Activated T-helper 17 cell treated with anti-CD3 and anti-CD28 coated beads, Interleukin-2, amount 50 U/mL, for 72 hours (primary cell): ENCODE measurements around the gene PDE3A. TPM values are rescaled to one million over a fixed set of nuclear protein-coding genes. Genes with fewer than 3 reads are reported as not detected.

Experiments used
- ATAC-seq: fragments of 150-1000 bp; cut with Tn5 transposase; replicated peaks from 2 replicates; pipeline ENCODE4 v1.10.0; 2021; ENCODE audit warnings: mild to moderate bottlenecking, moderate library complexity
- H3K27ac Mint-ChIP-seq: one replicate; pipeline ENCODE4 v1.8.0; 2022; ENCODE audit warnings: mixed read lengths
- H3K27me3 Mint-ChIP-seq: one replicate; pipeline ENCODE4 v1.8.0; 2022; ENCODE audit warnings: mixed read lengths
- H3K36me3 Mint-ChIP-seq: one replicate; pipeline ENCODE4 v1.8.0; 2022; ENCODE audit warnings: low read depth, mild to moderate bottlenecking, mixed read lengths
- H3K4me1 Mint-ChIP-seq: one replicate; pipeline ENCODE4 v1.8.0; 2022; ENCODE audit warnings: mixed read lengths
- H3K4me3 Mint-ChIP-seq: one replicate; pipeline ENCODE4 v1.8.0; 2022; ENCODE audit warnings: mild to moderate bottlenecking, mixed read lengths
- H3K9me3 Mint-ChIP-seq: one replicate; pipeline ENCODE4 v1.8.0; 2022; ENCODE audit warnings: mixed read lengths
- total RNA-seq, 2 donors: library from RNA; stranded (reverse); gene quantifications; one replicate each; pipeline ENCODE4 v1.2.3, GENCODE V29; 2022

The PDE3A gene
- total RNA-seq, 2 donors from 2014 or later, result not detected

GRCh38 chr12:20446836-20447235, 78.5 kb downstream of the PDE3A start:
- no peaks in the 10 kb centered on the region for H3K4me1 Mint-ChIP-seq
- no peaks in the 10 kb centered on the region for H3K36me3 Mint-ChIP-seq
- H3K4me3 Mint-ChIP-seq, result no peak overlapping the region
- no peak overlapping the region for H3K27ac Mint-ChIP-seq
- ATAC-seq, result no peak
- H3K27me3 Mint-ChIP-seq, result peaks cover 10% of the 10 kb centered on the region
- no peaks in the 10 kb centered on the region for H3K9me3 Mint-ChIP-seq

GRCh38 chr12:20448781-20449180, 80.4 kb downstream of the PDE3A start:
- ATAC-seq, result no peak
- no peaks in the 10 kb centered on the region for H3K9me3 Mint-ChIP-seq
- H3K27ac Mint-ChIP-seq, result no peak overlapping the region
- H3K4me1 Mint-ChIP-seq, result no peaks in the 10 kb centered on the region
- no peak overlapping the region for H3K4me3 Mint-ChIP-seq
- peaks cover 8% of the 10 kb centered on the region for H3K27me3 Mint-ChIP-seq
- H3K36me3 Mint-ChIP-seq, result no peaks in the 10 kb centered on the region

GRCh38 chr12:20450591-20451180, 82.3 kb downstream of the PDE3A start:
- Mint-ChIP-seq H3K4me3 (no peak overlapping the region), H3K9me3 (no peaks in the 10 kb centered on the region), H3K36me3 (no peaks in the 10 kb centered on the region), H3K27me3 (peaks cover 12% of the 10 kb centered on the region), H3K27ac (no peak overlapping the region), H3K4me1 (no peaks in the 10 kb centered on the region)
- no peak for ATAC-seq

- H3K4me1 Mint-ChIP-seq, result no peaks in the 10 kb centered on the region
- no peaks in the 10 kb centered on the region for H3K36me3 Mint-ChIP-seq
- peaks cover 10% of the 10 kb centered on the region for H3K27me3 Mint-ChIP-seq
- no peaks in the 10 kb centered on the region for H3K9me3 Mint-ChIP-seq
- no peak overlapping the region for H3K4me3 Mint-ChIP-seq
- H3K27ac Mint-ChIP-seq, result no peak overlapping the region
- ATAC-seq, result no peak
These were observed 83.4 kb downstream of the PDE3A start for GRCh38 chr12:20451761-20452160.

GRCh38 chr12:20452496-20453010, 84.2 kb downstream of the PDE3A start:
- no peaks in the 10 kb centered on the region for H3K36me3 Mint-ChIP-seq
- no peak overlapping the region for H3K4me3 Mint-ChIP-seq
- ATAC-seq, result no peak
- no peaks in the 10 kb centered on the region for H3K9me3 Mint-ChIP-seq
- H3K4me1 Mint-ChIP-seq, result no peaks in the 10 kb centered on the region
- peaks cover 7% of the 10 kb centered on the region for H3K27me3 Mint-ChIP-seq
- no peak overlapping the region for H3K27ac Mint-ChIP-seq

- H3K36me3 Mint-ChIP-seq, result no peaks in the 10 kb centered on the region
- no peak for ATAC-seq
- no peak overlapping the region for H3K4me3 Mint-ChIP-seq
- peaks cover 4% of the 10 kb centered on the region for H3K27me3 Mint-ChIP-seq
- no peaks in the 10 kb centered on the region for H3K9me3 Mint-ChIP-seq
- H3K27ac Mint-ChIP-seq, result no peak overlapping the region
- no peaks in the 10 kb centered on the region for H3K4me1 Mint-ChIP-seq
These were observed 85.5 kb downstream of the PDE3A start for GRCh38 chr12:20453756-20454310.

- Mint-ChIP-seq H3K9me3 (no peaks in the 10 kb centered on the region), H3K36me3 (no peaks in the 10 kb centered on the region), H3K27me3 (peaks cover 4% of the 10 kb centered on the region), H3K27ac (no peak overlapping the region), H3K4me3 (no peak overlapping the region), H3K4me1 (no peaks in the 10 kb centered on the region)
- ATAC-seq, result no peak
These were observed 86.8 kb downstream of the PDE3A start for GRCh38 chr12:20455001-20455706.

GRCh38 chr12:20457582-20457981, 89.2 kb downstream of the PDE3A start:
- no peak overlapping the region for H3K27ac Mint-ChIP-seq
- no peaks in the 10 kb centered on the region for H3K4me1 Mint-ChIP-seq
- no peak overlapping the region for H3K4me3 Mint-ChIP-seq
- H3K36me3 Mint-ChIP-seq, result no peaks in the 10 kb centered on the region
- peaks cover 4% of the 10 kb centered on the region for H3K27me3 Mint-ChIP-seq
- no peaks in the 10 kb centered on the region for H3K9me3 Mint-ChIP-seq
- no peak for ATAC-seq

- Mint-ChIP-seq H3K27me3 (peaks cover 4% of the 10 kb centered on the region), H3K4me3 (no peak overlapping the region), H3K4me1 (no peaks in the 10 kb centered on the region), H3K36me3 (no peaks in the 10 kb centered on the region), H3K27ac (no peak overlapping the region), H3K9me3 (no peaks in the 10 kb centered on the region)
- no peak for ATAC-seq
These were observed 89.7 kb downstream of the PDE3A start for GRCh38 chr12:20458011-20458410.

- no peaks in the 10 kb centered on the region for H3K4me1 Mint-ChIP-seq
- ATAC-seq, result no peak
- H3K27ac Mint-ChIP-seq, result no peak overlapping the region
- no peaks in the 10 kb centered on the region for H3K36me3 Mint-ChIP-seq
- no peaks in the 10 kb centered on the region for H3K9me3 Mint-ChIP-seq
- H3K27me3 Mint-ChIP-seq, result peaks cover 4% of the 10 kb centered on the region
- H3K4me3 Mint-ChIP-seq, result no peak overlapping the region
These were observed 91.6 kb downstream of the PDE3A start for GRCh38 chr12:20459920-20460319.

GRCh38 chr12:20460956-20461355, 92.6 kb downstream of the PDE3A start:
- H3K4me1 Mint-ChIP-seq, result no peaks in the 10 kb centered on the region
- H3K9me3 Mint-ChIP-seq, result no peaks in the 10 kb centered on the region
- no peaks in the 10 kb centered on the region for H3K36me3 Mint-ChIP-seq
- H3K27ac Mint-ChIP-seq, result no peak overlapping the region
- no peaks in the 10 kb centered on the region for H3K27me3 Mint-ChIP-seq
- no peak overlapping the region for H3K4me3 Mint-ChIP-seq
- no peak for ATAC-seq

- Mint-ChIP-seq H3K27me3 (no peaks in the 10 kb centered on the region), H3K9me3 (no peaks in the 10 kb centered on the region), H3K27ac (no peak overlapping the region), H3K4me1 (no peaks in the 10 kb centered on the region), H3K4me3 (no peak overlapping the region), H3K36me3 (no peaks in the 10 kb centered on the region)
- no peak for ATAC-seq
These were observed 95.7 kb downstream of the PDE3A start for GRCh38 chr12:20463913-20464524.

- Mint-ChIP-seq H3K4me1 (no peaks in the 10 kb centered on the region), H3K9me3 (no peaks in the 10 kb centered on the region), H3K4me3 (no peak overlapping the region), H3K27ac (no peak overlapping the region), H3K36me3 (no peaks in the 10 kb centered on the region), H3K27me3 (peaks cover 3% of the 10 kb centered on the region)
- ATAC-seq, result no peak
These were observed 101.0 kb downstream of the PDE3A start for GRCh38 chr12:20469300-20469699.

- no peaks in the 10 kb centered on the region for H3K9me3 Mint-ChIP-seq
- H3K36me3 Mint-ChIP-seq, result no peaks in the 10 kb centered on the region
- H3K27ac Mint-ChIP-seq, result no peak overlapping the region
- peaks cover 3% of the 10 kb centered on the region for H3K27me3 Mint-ChIP-seq
- H3K4me1 Mint-ChIP-seq, result no peaks in the 10 kb centered on the region
- no peak overlapping the region for H3K4me3 Mint-ChIP-seq
- ATAC-seq, result no peak
These were observed 101.4 kb downstream of the PDE3A start for GRCh38 chr12:20469756-20470155.
